Stimulated activated CD8-positive, alpha-beta memory T cell treated with anti-CD3 and anti-CD28 coated beads, Interleukin-15, amount 100 ng/mL, for 4 hours (primary cell): ENCODE results near the gene CACNA1C.

ENCODE experiments used
- DNase-seq, 2 donors: peaks; one replicate each; pipeline ENCODE4 v3.0.0-alpha.2; 2020; ENCODE audit warnings: low read depth in 2 of 2

Gene CACNA1C

DNA sequence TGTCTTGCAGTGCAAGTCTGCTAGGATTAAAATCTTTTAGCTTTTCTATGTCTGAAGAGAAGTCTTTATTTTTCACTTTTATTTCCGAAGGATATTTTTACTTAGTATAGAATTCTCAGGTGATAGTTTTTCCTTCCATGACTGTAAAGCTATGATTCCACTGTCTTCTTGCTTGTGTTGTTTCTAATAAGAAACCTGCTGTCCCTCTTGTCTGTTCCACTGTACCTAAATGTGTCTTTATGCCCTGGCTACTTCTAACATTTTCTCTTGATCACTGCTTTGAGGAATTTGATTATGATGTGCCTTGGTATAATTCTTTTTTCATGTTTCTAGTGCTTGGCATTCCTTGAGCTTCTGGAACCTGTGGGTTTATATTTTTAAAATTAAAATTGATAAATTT, 228.7 kb downstream of the CACNA1C start:
- no peak for DNase-seq

DNA sequence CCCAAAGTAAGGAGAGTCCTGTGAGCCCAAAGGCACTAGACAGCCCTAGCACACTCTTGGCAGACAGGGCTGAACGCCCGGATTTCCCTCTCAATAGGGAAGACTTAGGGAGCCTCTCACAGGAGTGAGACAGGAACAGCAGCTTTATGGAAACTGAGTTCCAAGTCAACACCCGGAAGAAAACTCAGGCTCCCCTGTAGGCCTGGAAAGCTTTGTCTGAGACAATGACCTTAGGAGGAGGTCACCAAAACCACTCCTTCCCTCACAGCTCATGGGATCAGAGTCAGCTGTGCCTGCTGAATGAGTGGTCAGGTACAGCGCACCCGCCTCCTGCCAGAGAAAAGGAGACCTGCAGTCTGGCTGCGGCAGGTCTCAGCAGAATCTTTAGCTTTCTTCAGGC, 229.5 kb downstream of the CACNA1C start:
- no peak for DNase-seq

DNA sequence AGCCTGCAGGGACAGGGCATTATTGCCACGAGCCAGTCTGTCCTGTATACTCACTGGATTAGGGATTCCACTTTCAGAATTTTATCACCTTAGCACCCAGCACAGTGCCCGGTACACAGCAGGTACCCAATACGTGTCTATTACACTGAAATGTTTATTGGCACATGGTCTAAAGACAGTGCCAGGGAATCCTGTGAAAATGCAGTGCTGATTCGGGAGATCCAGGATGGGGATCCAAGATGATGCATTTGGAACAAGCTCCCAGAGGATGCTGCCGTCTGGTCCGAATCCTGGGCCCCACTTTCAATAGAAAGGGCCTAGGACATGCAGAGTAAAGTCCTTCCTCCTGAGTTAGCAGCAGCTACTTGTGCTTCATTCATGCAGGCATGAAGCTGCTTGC, 230.7 kb downstream of the CACNA1C start:
- DNase-seq, result no peak

DNA sequence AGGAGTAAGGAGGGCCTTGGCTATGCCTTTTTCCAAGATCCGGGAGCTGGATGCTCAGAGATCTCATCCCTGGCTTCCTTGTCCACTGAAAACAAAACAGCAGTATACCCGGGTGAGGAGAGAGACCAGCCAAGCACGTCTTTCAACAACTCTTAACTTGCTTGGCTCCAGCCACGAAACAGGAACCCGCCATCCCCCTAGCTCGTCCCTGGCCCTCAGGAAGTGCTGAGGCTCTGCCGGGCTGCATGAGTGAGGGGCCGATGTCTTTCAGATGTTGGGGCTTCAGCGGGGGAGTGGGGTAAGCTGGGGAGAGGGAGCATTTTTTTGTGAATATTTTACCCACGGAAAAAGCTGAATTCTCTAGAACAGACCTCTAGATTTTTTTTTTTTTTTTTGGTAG, 231.1 kb downstream of the CACNA1C start:
- DNase-seq, result no peak

DNA sequence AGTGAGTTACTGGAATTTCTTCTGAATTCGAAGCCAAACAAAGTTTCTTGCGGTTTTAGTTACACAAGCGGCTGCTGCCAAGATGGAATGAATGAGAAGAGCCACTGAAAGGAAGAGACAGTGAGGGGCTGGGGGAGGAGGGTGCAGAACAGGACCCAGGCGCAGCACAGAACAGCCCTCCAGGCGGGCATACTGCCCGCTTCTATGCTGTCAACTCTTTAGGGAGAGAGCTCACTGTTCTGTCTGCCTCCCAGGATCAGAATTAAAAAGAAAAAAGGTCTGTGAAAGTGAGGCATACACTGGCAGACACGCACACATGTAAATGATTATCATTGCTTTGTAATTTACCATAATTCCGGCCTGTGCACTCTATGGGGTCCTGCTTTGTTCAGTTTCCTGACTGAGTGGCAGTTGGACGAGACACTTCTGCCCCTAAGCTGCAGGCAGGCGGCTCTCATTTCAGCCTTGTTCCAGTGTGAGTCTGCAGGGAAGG, 231.6 kb downstream of the CACNA1C start:
- DNase-seq, result no peak

DNA sequence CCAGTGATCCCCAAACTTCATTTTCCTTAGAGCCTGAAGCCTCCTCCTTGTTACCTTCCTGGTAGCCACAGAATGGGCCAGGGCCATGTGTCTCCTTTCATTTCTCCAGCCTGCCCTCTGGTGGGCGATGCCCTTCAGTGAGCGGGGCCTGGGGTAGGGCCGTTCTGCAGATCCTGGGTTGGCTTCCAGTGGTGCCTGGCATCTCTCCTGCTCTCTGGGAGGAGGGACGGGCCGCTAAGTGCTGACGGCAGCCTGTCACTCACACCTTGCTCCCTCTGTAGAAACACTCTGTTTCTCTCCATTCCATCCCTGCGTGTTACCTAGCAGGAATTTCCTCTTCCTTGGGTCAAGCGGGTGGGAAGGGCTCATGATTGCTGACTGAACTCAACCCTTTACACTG, 232.1 kb downstream of the CACNA1C start:
- DNase-seq, result no peak

DNA sequence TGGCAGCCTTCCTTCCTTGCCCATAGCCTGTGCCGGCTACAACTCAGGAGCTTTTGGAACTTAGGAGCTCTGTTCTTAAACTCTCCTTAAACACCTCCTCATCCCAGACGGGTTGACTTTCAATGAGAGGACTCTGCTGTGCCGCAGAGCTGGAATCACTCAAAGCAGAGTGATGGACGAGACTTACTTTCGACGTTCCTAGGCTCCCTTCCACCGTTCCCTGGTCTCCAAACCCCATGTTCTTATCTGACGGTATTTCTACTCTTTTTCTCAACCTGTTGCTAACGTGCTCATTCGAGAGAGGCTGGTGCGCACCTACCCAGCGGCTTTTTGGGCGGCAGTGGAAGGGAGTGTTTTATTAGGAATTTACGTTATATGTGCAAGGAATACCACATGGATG, 232.7 kb downstream of the CACNA1C start:
- no peak for DNase-seq

DNA sequence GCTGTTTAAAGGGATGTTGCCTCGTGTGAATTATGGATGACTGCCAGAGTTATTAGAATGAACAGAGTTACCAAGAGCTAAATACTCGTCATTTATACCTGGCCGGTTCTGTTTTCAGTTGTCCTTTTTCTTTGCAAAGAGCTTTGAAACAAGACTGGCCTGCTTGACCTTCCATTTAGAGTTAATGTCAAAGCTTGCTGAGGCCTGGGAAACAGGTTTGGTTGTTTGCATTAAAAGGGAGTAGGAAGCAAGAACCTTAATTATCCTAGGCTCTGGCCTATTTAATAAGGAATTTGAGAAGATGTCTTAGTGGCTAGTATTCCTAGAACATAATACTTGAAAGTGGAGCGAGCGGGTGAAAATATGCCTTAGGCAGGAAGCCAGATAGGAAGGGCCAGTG, 233.3 kb downstream of the CACNA1C start:
- DNase-seq, result no peak

DNA sequence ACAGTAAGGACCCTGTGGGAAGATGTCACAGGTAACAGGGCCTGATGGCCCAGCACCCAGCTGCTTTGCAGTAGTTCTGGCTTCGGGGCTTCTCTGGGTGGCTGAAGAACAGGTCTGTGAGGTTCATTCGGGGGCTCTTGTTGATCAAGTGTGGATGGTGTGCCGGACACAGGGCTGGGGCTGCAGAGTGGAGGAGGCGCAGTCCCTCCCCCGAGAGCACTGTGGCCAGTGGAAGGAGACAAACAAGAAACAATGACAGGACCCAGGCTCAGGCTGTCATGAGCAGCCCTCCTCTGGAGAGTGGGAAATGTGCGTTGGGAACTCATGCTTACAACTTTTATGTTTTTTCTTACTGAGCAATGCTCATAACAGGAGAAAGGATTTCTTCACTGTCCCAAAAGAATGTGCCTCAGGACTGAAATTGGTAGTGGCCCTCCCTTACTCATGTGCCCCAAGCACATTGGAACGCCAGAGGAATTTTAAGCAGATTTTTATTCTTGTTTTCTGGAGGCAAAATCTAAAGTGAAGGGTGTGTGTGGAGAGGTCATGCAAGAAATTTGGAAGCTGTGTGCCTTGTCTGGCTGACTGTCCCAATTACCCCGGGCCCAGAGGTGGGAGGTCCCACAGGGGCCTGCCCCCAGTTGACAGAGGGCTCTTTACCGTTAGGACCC, 233.8 kb downstream of the CACNA1C start:
- DNase-seq, result no peak

DNA sequence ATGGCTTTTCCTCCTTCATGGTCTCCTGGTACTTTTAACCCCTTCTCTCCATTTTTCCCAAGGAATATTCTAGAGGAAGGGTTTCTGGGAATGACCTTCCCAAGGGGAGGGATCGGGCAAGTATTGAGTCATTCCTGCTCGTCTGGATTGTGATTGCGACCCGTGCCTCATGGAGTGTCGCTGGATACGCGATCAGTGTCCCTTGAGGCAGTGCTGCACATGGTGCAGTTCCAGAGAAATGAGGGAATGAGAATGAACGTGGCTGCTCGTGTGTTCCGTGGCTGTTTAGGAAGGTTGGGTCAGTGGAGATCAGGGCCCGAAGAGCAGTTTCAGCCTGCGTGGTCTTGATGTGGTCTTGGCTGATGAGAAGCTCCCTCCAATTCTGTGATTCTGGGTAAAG, 234.4 kb downstream of the CACNA1C start:
- no peak for DNase-seq

DNA sequence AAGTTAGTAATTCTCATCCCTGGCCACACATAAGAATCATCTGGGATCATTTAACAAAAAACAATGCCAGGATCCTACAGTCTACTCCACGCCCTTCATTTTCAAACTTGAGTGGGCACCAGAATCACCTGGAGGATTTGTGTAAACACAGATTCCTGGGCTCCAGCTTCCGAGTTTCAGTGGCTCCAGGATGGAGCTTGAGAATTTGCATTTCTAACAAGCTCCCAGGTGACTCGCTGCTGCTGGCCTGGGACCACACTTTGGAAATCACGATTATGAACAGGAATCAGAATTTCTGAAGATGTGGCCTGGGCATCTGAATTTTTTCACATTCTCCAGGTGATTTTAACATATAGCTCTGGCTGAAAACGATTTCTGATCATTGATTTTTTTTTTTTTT, 234.8 kb downstream of the CACNA1C start:
- no peak for DNase-seq

DNA sequence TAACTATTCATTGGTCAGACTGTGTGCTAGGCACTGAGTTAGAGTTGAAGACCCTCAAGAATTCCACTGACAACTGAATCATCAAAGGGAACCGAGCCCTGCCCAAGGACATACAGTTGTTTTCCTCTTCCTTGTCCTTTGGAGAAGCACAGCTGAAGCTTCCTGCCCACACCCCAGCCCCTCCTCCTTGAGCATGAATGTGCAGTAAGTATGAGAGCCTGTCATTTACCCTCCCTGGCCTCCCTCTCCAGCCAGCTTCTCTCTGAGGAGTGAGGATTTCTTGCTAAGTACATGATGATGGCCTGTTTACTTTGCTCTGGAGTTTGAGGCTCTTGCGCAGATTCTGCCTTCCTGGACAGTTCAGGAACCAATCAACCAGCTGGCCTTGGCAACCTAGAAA, 235.2 kb downstream of the CACNA1C start:
- DNase-seq, result no peak

DNA sequence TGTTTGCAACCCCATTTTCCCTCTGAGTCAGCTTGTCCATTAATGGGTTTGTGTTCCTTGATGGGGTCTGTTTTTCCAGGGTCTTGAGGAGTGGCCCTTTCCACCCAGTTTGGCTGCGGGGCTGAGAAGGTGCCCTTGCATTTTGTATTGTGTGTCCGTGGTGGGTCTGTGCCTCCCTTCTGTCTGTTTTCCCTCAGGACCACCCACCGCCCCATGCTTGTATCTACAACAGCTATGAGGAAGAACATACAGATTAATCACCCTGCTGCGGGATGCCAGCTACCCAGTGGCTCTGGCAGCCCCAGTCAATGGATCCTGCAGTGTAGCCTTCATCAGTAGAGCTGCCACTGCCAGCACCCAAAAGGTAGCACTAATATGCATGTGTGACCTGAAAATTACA, 235.7 kb downstream of the CACNA1C start:
- DNase-seq, result no peak

DNA sequence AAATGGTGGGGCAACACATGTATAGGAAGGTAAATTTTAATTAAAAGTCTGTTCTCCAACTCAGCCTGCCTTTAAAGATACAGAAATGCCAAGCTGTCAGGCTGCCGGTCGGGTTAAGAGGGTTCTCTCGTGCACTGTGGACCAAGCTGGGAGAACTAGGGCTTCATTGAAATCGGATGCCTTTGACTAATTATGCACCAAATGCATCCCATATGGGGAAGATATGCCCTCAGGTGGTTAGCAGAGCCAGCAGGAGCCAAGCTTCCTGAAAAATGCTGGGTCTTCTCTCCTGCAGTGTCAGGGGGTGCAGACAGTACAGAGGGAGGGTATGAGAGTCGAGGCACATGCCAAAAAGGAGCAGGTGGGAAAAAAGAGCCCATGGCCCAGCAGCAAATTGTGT, 236.1 kb downstream of the CACNA1C start:
- DNase-seq, result no peak

DNA sequence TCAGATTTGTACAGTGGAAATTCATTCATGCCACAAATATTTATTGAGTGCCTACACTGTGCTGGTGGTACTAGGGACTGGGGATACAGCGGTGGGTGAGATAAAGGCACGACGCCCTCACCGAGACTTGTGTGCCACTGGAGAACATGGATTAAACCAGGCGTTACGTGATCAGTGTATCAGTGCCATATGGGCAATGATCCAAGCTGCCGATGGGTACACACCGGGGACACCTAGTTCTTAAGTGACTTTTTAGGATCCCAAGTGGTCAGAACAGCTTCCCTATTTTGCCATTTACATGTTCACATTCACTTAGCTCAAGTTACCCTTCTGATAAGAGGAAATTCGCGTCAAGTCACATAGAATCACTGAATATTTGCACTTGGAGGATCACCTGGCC, 236.7 kb downstream of the CACNA1C start:
- DNase-seq, result no peak

DNA sequence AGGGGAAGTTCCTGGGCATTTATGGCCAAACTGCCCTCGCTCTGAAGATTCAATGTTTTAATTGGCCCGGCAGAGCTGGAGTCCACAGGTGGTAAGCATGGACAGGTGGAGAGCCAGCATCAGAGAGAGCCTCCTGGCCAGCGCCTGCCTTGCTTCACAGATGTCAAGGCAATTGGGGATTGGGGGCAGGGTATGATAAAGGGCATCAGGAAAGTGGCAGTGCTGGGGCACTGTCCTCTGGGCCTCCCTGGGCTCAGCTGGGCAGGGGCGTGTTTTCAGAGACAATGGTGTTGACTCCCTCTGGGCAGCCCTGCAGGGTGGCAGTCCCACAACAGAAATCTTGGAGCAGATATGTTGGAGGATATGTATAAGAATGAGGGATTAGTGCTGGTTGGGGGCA, 237.3 kb downstream of the CACNA1C start:
- DNase-seq, result no peak

DNA sequence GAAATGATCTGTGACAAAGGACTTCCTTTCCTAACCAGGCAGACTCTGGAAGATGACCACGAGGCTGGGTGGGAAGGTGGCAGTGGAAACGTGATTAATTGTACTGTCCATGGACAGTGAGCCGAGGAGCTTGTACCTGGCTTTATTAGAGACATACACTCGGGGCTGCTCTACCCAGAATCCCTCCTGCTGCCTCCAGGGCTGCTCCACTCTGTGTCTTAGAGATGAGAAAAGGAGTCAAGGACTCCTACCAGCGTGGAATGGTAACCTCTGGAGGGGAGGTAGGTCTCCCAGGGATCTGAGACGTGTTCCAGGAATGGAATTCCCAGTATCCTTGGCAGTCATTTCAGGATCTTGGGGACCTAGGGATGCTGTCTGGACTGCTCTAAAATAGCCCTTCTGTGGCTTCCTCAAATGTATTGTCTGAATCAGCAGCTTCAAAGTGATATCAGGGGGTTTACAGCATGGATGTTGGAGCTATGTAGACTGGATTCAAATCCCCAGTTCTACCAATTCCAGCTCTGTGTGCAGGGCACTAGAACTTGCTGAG, 237.8 kb downstream of the CACNA1C start:
- DNase-seq, result no peak

DNA sequence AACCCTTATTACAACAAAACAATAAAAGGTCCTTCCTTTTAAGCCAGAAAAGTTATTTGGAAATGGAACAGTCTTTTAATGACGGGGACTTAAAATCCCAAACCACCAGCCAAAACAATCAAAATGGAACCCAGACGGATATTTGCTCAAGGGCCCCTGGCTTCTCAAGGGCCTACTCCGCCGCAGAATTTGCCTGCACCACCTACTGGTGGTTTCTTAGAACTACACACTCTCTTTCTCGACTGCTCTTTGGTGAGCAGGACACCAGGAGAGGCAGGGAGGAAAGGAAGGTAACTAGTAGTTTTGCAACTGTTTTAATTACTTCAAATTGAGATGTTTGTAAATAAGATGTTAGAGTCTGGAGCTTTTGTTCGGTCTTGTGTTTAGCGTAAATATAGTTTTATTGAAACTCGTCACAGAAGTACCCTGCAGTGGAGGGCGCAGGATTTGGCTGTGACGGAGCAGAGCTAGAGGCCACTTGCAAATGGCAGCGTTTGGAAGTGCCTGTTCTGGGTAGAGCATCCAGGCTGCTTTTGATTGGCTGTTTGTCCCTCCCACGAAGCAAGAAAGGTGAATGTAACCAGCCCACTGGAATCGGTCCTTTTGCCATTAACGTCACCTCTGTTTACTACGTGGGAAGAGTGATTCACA, 238.5 kb downstream of the CACNA1C start:
- no peak for DNase-seq

DNA sequence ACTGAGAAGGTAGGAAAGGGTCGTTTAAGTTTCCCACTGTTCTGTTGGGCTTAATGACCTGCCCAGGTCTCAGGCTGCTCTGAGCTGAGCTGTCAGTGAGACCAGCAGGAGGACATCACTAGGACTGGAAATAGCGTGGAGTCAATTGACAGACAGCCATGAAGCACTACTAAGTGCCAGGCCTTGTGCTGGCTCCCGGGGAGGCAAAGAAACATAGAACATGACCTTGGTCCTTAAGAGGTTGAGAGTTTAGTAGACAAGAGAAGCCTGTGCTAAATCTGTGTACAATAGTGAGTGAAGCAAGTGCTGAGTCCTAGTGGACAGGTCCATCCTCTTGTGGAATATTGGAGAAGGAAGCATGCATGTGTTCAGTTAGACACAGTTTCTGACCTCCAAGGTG, 239.2 kb downstream of the CACNA1C start:
- no peak for DNase-seq

DNA sequence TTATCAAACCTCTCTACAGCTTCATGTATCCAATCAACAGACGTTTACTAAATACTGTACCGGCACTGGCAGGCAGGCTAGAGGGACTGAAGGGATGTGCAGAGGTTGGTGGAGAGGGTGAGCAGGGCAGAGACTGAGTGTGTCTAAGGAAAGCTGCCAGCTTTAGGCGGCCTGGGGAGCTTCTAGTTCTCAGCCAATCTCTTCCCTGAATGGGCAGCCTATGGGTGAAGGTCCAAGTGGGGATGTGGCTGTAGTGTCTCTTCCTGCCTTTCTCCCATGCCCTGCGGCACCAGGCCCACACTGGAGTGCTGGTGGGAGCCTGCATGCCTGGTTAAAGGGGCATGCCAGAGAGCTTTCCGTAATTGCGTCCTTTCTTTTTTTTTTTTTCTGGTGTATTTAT, 239.8 kb downstream of the CACNA1C start:
- DNase-seq, result no peak

DNA sequence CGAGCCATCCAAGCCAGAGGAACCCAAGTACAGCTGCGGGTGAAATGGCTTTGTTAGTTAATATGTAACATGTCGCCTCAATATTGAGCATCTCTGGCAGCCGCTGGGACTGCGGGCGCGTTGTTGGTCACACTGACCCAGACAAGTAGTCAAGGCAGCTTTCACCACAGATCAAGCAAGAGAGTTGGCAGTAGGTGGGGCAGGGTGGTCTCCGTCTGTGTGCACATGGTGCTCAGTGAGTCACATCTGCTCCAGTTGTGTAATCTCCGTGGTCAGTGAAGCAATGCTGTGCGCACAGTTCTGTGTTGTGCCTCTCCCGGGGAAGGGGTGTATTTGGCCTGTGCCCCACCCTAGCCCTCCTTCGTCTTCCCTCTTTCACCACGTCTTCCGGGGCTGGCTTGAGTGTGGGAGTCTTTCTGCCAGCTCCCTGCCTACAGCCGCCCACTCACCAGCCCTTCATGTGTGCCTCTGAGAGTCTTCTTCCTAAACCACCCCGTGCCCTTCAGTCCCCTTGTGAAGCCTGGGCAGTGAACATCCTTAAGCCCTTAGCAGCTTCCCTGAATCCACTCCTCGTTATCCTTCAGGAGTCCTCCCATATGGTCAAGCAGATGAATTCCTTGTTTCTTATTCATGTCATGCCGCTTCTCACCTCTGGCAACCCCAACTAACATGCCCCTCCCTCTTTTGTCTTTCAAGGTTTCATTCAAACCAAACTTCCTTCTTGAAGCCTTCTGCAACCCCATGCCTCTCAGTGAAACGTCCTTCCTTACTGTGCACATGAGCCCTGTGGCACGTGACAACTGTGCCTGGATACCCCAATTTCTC, 242.1 kb downstream of the CACNA1C start:
- no peak for DNase-seq

DNA sequence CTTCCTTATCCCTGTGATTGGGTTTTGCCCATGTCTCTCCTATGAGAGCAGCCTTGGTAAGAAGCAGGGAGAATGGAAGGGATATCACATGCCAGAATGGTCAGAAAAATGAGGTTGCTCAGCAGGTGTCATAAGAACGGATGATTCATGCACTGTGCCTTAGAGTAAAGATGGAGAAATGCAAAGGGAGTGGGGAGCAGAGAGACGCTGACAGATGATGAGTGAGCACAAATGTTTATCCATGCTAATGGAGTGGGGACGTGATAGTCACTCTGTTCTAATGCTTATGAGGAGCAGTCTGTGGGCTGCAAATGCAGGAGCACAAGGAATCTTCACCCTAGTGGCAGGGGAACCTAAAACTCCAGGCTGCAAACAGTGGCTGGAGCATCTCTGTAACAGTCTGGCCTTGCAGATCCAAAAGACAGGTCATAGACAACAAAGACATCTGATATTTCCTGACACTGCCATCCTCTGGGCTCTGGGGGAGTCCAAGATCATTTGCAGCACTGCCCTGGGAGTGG, 243.2 kb downstream of the CACNA1C start:
- no peak for DNase-seq
